GM21360 (cell line): ENCODE results near the gene GFOD1.
A peak's percentile ranks its signal among the peaks of the same experiment; 100 is the strongest.
"Not testable (repeated sequence)": the region's sequence is repeated elsewhere in the genome, so short reads cannot be mapped to it uniquely, and the experiment has no call there.

ENCODE experiments used
- ATAC-seq: cut with Tn5 transposase; IDR thresholded peaks from one replicate; pipeline ENCODE4 v1.9.1; 2021; ENCODE audit warnings: mild to moderate bottlenecking, moderate library complexity; ENCODE audit not compliant: unreplicated experiment

The GFOD1 gene

GRCh38 chr6:13407709-13408695, 79.4 kb downstream of the GFOD1 start:
- no peak for ATAC-seq

DNA sequence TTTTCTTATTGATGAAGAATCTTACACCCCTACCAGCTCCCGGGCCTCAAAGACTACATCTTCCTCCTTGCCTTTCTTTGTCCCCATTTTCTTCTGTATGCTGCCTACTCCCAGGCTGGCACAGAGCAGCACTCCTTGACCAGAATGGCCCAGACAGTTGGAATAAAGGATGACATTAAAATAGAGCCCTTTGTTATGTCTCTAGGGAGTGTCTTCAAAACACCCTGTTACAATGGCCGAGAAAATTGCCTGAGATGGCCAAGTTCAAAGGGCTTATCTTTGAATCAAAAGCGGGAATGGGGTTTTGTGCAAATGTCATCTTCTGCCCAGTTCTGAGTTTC, 80.1 kb downstream of the GFOD1 start:
- ATAC-seq = no peak

GRCh38 chr6:13406781-13407180, 80.6 kb downstream of the GFOD1 start:
- no peak for ATAC-seq

- ATAC-seq = no peak
Observed at GRCh38 chr6:13405961-13406477, 81.4 kb downstream of the GFOD1 start.

- no peak for ATAC-seq
Observed at GRCh38 chr6:13404892-13405254, 82.5 kb downstream of the GFOD1 start.

DNA sequence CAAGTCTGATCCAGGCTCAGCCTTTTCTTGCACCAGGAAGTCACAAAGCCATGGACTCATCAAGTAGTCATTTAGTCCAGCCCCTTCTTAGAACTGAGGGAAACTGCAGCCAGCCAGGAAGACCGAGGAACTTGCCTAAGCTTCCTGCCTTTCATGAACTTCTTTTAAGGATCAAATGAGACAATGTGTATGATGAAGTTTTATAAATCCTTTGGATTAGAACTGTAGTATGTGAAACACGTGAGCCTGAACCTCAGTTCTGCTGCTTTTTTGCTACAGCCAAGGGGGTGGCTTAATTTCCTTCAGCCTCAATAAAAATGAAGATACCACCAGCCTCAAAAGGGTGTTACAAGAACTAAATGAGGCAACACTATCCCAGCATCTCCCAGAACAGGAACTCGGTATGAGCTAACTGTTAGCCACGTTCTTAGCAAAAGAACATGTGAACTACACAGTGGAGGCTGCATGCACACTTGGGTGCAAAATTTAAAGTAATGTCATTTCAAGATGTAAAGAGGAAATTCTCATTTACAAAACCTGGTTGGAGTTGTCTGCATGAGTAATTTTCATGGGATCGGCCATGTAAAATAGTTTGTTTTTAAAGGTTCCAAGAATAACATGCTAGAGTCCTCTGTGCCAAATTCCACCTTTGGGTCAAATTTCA, 83.0 kb downstream of the GFOD1 start:
- no peak for ATAC-seq

DNA sequence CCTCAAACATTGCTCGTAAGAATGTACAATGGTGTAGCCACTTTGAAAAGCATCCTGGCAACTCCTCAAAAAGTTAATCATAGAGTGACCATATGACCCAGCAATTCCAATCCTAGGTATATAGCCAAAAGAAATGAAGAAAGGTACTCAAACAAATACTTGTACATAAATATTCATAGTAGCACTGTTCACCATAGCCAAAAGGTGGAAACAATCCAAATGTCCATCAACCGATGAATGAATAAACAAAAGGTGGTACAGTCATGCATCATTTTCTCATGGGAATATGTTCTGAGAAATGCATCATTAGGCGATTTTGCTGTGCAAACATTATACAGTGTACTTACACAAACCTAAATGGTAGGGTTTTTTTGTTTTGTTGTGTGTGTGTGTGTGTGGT, 84.7 kb downstream of the GFOD1 start:
- no peak for ATAC-seq

DNA sequence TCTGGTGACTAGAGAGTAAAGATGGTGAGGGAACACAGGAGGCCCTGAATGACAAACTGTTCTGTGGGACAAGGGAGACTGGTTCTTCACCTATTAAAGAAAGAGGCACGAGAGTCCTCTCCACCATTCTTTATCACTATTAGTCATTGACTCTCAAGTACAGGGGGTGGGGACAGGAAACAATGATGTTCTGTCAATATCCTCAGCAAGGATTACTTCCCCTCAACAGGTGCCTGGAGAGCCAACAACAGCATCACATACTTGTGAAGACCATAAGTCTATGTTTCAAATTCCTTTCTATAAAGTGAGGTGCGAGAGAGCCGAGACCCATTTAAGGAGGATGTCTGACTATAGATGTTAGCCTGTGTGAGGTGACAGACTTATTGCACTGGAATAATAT, 86.6 kb downstream of the GFOD1 start:
- ATAC-seq = no peak

DNA sequence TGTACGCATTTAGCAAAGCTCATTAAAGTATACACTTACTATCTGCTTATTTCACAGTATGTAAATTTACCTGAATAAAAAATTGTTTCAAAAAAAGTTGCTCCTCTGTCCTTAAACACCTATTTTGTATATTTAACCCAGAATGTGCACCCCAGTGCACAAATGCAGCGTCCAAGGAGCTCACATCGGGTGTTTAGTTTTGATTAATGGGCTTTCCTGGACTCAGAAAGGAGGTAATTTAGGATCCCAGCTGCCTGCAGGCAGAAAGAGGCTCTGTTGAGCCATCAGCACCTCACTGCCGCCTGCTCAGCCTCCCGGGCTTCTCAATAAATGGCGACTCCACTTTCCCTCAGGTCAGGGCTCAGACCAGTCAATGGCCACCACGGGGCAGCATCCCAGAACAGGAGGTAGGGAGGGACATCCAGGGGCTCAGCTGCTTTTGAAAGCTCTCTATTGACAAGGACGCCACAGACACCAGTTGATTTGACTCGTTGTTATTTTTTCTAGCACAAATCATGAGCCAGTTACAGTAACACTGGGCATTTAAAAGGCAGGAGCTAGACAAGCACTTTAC, 88.9 kb downstream of the GFOD1 start:
- ATAC-seq = no peak

- ATAC-seq = no peak
Observed at GRCh38 chr6:13398069-13398381, 89.4 kb downstream of the GFOD1 start.

DNA sequence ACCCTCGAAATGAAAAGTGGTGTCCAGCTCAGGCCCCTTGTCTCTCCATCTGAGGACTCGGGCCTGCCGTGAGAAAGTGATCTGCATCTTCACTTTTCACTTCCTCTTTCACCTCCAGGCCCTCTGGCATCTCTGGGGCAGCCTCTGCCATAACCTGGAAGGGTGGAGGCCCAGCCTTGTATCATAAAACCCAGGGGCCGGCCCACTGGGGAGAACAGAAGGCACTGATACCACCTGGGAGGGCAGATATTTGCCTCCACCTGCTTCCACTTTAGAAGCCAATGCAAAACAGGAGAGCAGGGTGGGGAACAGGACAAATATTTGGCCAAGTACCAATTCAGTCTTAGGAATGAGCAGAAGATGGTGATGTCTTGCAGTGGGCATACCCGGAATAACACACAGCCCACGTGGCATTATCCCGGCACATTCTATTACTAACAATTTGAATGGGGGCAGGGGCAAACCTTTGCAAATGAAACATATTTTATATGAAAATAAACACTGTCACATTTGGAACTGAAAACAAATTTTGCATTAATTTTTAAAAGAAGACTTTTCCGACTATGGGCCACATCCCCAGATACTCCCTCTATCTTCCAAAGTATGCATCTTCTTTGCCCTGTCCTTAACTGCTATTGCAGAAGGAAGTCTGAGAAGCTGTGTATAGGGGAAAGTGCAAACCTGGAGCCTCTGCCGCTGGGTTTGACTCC, 89.9 kb downstream of the GFOD1 start:
- ATAC-seq = peak; percentile 73

DNA sequence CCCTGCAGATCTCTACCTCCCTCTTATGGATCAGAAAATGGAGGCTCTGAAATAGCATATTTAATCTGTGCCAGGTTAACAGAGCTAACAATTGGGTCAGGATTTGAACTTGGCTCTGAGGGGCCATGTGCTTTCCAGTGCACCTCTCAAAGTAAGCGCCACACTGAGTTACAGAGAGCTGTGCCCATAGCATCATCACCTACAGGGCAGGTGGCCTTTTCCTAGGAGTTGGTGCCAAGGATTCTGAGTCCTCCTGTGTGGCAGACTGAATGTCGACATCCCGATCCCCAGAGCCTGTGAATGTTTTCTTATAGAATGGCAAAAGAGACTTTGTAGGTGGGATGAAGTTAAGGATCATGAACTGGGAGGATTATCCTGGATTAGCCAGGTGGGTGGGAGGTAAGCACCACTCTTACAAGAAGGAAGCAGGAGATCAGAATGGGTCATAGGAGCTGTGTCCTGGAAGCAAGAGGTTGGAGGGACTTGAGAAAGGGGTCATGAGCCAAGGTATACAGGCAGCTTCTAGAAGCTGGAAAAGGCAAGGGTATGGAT, 91.1 kb downstream of the GFOD1 start:
- no peak for ATAC-seq

DNA sequence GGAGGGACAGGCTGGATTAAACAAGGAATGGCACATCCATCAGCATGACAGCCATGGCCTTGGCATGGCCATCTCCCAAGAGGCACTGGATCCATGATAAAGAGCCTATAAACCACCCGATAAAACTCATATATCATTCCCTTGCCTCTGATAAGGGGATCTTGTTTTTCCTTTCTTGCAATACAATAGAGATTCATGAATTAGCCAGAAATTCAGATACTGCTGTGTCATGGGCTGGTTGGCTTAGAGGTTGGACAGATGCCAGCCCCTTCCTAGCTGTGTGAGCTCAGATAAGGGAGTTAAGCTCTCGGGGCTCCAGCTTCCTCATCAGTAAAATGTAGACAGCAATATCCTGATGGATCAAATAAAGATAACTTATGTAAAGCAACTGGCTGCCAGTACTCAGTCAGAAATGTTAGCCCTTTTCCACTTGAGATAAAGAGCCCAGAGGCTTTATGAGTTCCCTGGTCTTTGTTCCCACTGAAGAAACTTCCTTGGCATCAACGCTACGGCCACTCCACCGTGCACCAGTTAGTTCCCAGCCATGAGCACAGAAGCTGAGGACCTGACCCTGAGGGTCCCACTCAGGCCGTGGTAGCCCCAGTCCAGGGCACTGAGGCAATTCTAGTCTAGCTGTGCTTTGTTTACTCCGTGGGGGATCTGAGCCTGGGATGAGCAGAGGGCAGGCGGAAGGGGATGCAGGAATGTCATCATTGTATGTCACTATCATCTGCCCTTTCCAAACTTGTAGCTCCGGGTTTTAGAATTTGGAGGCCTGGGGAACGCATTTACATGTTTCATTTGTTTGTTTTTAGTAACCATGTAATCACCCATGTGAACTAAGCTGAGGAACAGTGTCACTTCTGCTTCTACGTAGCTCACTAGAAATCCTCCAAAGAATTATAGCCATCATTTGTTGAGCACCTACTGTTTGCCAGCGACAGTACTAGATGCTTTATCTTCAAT, 91.8 kb downstream of the GFOD1 start:
- no peak for ATAC-seq

DNA sequence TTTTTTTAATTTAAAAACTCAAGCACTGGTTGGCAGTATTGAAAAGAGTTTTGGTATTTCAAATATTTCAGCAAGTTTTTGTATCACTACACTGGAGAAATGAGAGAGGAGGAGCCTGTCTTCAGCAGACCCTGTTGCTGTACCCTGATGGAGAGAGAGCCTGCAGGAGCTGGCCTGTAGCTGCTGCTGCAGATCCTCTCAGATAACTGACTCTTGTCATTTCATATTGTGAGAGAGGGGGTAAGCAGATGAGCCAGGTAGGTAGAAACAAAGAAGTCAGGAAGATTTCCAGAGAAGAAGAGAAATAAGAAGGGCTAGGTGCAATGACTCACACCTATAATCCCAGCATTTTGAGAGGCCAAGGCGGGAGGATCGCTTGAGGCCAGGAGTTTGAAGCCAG, 94.9 kb downstream of the GFOD1 start:
- ATAC-seq = no peak

- no peak for ATAC-seq
Observed at GRCh38 chr6:13391537-13391936, 95.9 kb downstream of the GFOD1 start.

- ATAC-seq = no peak
Observed at GRCh38 chr6:13390658-13391057, 96.7 kb downstream of the GFOD1 start.

DNA sequence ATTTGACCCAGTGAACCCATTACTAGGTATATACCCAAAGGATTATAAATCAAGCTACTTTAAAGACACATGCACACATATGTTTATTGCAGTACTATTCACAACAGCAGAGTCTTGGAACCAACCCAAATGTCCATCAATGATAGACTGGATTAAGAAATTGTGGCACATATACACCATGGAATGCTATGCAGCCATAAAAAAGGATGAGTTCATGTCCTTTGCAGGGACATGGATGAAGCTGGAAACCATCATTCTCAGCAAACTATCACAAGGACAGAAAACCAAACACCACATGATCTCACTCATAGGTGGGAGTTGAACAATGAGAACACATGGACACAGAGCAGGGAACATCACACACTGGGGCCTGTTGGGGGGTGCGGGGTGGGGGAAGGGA, 98.2 kb downstream of the GFOD1 start:
- ATAC-seq = not testable (repeated sequence)

DNA sequence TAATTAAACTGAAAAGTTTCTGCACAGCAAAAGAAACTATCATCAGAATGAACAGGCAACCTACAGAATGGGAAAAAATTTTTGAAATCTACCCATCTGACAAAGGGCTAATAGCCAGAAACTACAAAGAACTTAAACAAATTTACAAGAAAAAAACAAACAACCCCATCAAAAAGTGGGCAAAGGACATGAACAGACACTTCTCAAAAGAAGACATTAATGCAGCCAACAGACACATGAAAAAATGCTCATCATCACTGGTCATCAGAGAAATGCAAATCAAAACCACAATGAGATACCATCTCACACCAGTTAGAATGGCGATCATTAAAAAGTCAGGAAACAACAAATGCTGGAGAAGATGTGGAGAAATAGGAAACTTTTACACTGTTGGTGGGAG, 98.6 kb downstream of the GFOD1 start:
- not testable (repeated sequence) for ATAC-seq

- no peak for ATAC-seq
Observed at GRCh38 chr6:13384966-13385365, 102.4 kb downstream of the GFOD1 start.

GRCh38 chr6:13384506-13384905, 102.9 kb downstream of the GFOD1 start:
- no peak for ATAC-seq
